NCI-H2227 treated with DMSO at 0.1 percent for 48 hours (cell line): ENCODE results near the gene AGTRAP.

Experiments
- DNase-seq: peaks from one replicate; lab custom pipeline; 2025; lab: John Stamatoyannopoulos, UW

The AGTRAP gene

DNA sequence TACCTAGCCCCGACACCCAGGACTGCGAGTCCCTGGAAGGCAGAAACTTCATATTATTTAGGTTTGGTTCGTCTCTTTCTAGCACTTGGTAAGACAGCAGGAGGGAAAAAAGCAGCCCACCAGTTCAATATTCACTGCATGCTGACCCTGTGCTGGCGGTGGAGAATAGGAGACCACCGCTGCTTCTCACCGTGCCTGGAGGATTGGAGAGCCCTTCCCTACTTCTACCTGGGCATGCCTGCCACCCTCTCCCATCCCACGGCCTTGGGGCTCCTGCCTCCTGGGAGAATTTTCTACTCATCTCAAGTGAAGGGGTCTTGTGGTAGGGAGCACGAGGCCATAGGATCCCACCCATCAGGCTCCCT, 64.4 kb downstream of the AGTRAP start:
- no peak for DNase-seq
